Activated CD4-positive, alpha-beta T cell treated with anti-CD3 and anti-CD28 coated beads, Interleukin-2, amount 50 U/mL, for 16 hours (primary cell): ENCODE results near the gene GOLGA8H.
"Not testable (repeated sequence)": the region's sequence is repeated elsewhere in the genome, so short reads cannot be mapped to it uniquely, and the experiment has no call there.

ENCODE experiments used
- DNase-seq: peaks from one replicate; pipeline ENCODE4 v3.0.0-alpha.2; 2020

The GOLGA8H gene, protein sequence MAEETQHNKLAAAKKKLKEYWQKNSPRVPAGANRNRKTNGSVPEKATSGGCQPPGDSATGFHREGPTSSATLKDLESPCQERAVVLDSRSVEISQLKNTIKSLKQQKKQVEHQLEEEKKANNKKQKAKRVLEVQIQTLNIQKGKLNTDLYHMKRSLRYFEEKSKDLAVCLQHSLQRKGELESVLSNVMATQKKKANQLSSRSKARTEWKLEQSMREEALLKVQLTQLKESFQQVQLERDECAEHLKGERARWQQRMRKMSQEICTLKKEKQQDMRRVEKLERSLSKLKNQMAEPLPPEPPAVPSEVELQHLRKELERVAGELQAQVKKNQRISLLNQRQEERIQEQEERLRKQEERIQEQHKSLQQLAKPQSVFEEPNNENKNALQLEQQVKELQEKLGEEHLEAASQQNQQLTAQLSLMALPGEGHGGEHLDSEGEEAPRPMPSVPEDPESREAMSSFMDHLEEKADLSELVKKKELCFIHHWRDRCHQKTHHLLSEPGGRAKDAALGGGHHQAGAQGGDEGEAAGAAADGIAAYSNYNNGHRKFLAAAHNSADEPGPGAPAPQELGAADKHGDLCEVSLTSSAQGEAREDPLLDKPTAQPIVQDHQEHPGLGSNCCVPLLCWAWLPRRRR

DNA sequence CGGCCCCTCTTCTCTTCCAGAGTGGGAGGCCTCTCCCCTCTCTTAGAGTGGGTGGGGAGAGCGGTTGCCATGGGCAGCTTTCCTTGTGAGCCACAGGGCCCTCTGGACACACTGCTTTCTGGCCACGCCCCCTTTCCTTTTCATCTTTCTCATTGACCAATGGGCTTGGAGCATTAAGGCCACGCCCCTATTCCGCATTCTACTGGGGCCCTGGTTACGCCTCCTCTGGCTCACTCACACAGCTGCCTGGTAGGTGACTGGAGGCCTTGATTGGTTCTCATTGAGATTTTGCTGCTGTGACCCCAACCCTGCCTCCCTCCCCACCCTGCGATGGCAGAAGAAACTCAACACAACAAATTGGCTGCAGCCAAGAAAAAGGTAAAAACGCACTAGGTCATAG is at the start of gene GOLGA8H:
Gene GOLGA8H, plus strand, starts transcription at position 233 of the 400 bp plus-strand sequence. Its CDS starts 98 bp downstream, at position 331.
- DNase-seq, result not testable (repeated sequence)

DNA sequence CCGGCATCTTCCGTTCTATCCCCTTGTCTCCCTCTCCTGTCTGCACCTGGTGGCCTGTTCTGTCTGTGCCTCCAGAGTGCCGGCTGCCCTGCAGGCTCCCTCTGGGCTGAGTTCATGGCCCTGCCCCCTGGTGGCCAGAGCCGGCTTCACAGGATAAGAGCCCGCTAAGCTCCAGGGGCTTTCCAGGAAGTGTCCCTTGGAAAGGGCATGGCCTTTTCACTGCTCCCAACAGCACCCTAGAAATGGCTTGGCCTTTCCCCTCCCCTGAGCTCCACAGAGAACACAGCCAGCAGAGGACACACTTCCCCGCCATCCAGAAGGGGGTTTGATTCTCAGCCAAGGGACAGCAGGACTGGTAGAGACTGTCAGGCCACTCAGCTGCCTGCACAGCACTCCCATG is 36.9 kb upstream of the GOLGA8H start:
- not testable (repeated sequence) for DNase-seq

- DNase-seq, result not testable (repeated sequence)
Measured at GRCh38 chr15:30573012-30573491, 30.8 kb upstream of the GOLGA8H start.

GRCh38 chr15:30579394-30579970 is 24.3 kb upstream of the GOLGA8H start:
- DNase-seq, result not testable (repeated sequence)

- not testable (repeated sequence) for DNase-seq
Measured at GRCh38 chr15:30580716-30581115, 23.1 kb upstream of the GOLGA8H start.

DNA sequence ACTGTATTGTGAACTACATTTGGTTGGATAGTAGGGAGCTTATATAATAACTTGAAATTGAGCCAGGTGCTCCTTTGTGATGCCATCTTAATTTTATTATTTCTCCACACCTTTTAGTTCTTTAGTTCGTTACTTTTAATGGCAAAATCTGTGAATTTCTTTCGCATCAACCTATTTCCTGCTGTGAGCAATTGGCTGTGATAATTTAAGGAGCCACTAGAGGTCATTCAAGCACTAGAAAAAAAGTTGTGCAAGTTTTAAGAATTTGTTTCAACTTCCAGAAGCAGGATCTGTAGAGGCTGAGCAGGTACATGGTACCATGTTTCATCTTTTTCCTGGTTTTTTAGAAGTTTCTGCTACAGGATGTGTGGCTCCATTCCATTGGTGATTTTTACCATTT is 4.9 kb upstream of the GOLGA8H start:
- DNase-seq, result not testable (repeated sequence)

DNA sequence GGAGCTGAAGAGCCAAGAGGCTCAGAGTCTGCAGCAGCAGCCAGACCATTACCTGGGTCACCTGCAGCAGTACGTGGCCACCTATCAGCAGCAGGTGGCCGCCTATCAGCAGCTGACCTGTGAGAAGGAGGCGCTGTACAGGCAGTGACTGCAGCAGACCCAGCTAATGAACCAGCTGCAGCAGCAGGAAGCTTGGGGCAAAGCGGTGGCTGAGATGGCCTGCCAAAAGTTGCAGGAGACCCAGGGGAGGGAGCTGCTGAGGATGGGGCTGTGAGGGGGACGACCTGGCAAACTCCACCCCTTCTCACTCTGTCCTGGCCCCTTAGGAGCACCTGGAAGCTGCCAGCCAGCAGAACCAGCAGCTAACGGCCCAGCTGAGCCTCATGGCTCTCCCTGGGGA is 8.4 kb downstream of the GOLGA8H start:
- not testable (repeated sequence) for DNase-seq

DNA sequence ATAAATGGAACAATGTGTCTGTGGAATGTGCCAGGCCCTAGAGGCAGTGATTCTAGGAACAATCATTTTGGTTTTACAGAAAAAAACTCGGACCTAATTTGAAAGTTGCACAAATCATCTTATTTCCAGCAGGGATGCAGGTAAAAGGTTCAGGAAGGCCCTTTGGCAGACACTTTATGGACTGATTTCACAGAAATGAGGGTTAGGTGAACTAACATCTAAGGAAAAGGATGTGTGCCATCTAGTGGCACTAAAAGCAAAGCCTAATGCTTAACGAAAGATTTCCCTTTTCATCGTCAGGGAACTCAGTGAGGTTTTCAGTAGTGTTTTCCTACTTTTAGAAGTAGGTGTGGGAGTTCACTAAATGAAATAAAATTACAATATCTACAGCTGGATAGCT is 17.5 kb downstream of the GOLGA8H start:
- DNase-seq, result not testable (repeated sequence)

DNA sequence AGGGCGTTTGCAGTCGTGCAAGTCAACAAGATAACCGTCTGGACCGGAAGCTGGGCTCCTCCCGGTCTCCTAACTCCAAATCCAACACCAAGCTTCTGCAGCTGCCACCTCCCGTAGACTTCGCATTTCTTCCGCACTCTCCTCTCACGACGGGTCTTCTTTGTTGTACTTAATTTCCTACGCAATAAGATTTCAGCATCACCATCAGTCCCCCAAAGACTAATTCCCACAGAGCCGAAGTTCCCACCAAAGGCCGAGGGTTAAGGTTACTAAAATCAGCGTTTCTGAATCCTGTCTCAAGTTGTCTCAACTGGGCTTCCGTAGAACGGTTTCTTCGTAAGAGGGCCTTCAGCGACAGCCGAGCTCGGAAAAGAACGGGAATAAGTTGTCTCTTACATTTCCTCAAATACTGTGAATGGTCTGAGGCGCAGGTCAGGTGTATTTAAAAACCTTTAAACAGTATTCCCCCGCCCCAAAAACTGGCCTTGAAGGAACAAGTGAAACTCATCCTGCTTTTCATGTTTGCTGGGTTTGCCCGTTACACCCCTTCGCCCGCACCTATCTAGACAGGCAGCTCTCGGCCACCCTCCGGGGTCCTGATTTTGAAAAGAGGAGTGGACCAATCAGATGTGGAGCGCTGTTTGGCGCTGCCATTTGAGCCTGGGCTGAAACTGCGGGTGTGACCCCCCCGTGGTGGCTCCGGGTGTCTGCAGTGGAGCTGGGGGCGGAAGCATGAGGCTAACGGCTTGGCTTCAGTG is 21.8 kb downstream of the GOLGA8H start, which contains the start of gene ARHGAP11B:
Gene ARHGAP11B, plus strand, starts transcription at position 693 of the 758 bp plus-strand sequence.
- DNase-seq, result peak; percentile 98

- DNase-seq, result peak; percentile 17
Measured at GRCh38 chr15:30626194-30626565, 22.4 kb downstream of the GOLGA8H start.

DNA sequence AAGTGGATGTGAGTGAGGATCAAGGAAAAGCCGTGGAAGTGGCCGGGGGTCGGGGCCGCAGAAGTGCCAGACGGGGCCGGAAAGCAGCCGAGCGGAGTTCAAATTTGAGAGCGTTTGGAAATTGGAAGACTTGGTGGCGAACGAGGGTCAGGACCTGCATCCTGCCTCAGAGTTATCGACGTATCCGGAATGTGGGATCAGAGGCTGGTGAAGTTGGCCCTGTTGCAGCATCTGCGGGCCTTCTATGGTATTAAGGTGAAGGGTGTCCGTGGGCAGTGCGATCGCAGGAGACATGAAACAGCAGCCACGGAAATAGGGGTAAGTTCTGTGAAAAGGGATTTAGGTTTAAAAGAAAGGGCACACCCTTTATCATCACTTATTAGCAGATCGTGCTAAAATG is 22.8 kb downstream of the GOLGA8H start:
- DNase-seq, result not testable (repeated sequence)

GRCh38 chr15:30650012-30650929 is 46.4 kb downstream of the GOLGA8H start:
- peak; percentile 20 for DNase-seq

GRCh38 chr15:30661154-30661553 is 57.3 kb downstream of the GOLGA8H start:
- DNase-seq, result not testable (repeated sequence)
